Thyroid gland (tissue), 4 donors: ENCODE measurements around the gene CCDC85C.

Source experiments
- CTCF ChIP-seq, 6 experiments: fragments of 200-600 bp in 3 of 6; fragments of 450-650 bp in 3 of 6; sonication (generic) in 3 of 6; IDR thresholded peaks; one replicate each; pipeline ENCODE4 v1.5.1; 2016 to 2019; ENCODE audit warnings: antibody characterized with exemption in 6 of 6, mild to moderate bottlenecking in 2 of 6, inconsistent platforms in 1 of 6, moderate library complexity in 1 of 6
- POLR2A ChIP-seq, 2 donors: fragments of 450-650 bp; IDR thresholded peaks; one replicate each; pipeline ENCODE4 v1.6.1; 2017; ENCODE audit warnings: antibody characterized with exemption in 2 of 2, mild to moderate bottlenecking in 2 of 2, moderate library complexity in 1 of 2

- TF ChIP-seq CTCF (IDR thresholded peaks at IDR 0.05) (no peak), POLR2A (IDR thresholded peaks at IDR 0.05) (no peak)
These were observed 86.2 kb downstream of the CCDC85C start for GRCh38 chr14:99517643-99518381.
